ENCODE results near the gene KIAA1328.

DNA sequence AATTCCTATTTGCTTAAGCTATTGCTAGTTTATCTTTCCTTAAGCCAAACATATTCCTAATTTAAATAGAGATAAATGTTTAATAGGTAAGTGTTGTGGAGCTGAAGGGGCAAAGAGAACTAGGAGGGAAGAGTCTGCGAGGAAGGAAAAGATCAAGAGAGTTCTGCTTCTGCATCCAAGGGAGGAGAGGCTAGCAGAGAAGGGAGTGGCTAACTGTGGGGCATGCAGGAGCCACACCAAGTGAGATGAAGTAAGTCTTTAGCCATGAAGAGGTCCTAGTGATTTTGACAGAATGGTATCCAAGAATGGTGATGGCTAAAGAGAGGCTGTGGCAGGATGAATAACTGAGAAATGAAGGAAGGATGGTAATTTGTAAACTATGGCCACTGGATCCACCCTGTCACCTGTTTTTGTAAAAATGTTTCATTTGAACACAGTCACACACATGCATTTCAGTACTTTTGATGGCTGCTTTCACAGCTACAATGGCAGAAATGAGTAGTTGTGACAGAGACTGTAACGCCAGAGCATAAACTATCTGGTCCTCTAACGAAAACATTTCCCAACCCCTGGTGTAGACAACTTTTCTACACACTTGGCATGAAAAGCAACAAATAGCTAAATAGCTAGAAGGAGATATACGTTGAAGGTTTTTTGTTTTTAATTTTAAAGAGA is 15.7 kb upstream of the KIAA1328 start:
- TF ChIP-seq, protein P1, sequence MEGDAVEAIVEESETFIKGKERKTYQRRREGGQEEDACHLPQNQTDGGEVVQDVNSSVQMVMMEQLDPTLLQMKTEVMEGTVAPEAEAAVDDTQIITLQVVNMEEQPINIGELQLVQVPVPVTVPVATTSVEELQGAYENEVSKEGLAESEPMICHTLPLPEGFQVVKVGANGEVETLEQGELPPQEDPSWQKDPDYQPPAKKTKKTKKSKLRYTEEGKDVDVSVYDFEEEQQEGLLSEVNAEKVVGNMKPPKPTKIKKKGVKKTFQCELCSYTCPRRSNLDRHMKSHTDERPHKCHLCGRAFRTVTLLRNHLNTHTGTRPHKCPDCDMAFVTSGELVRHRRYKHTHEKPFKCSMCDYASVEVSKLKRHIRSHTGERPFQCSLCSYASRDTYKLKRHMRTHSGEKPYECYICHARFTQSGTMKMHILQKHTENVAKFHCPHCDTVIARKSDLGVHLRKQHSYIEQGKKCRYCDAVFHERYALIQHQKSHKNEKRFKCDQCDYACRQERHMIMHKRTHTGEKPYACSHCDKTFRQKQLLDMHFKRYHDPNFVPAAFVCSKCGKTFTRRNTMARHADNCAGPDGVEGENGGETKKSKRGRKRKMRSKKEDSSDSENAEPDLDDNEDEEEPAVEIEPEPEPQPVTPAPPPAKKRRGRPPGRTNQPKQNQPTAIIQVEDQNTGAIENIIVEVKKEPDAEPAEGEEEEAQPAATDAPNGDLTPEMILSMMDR (IDR thresholded peaks at IDR 0.05): no peak
- no peak for TF ChIP-seq POLR2A (IDR thresholded peaks at IDR 0.05)

All from right lobe of liver (tissue), 4 donors.